HCT116 (cell line): Measurements from ENCODE around the gene BAHD1.
A peak's percentile ranks its signal among the peaks of the same experiment; 100 is the strongest.

Experiments used
- ATF3 ChIP-seq: IDR thresholded peaks from 2 replicates; pipeline ENCODE4 v1.6.1; 2012
- ELF1 ChIP-seq: IDR thresholded peaks from 2 replicates; pipeline ENCODE4 v1.6.1; 2012; ENCODE audit warnings: low read depth, borderline replicate concordance
- EZH2 ChIP-seq: fragments of 200-600 bp; sonication (generic); IDR thresholded peaks from 2 replicates; pipeline ENCODE4 v1.6.1; 2017; ENCODE audit warnings: antibody characterized with exemption, mixed run types
- EZH2phosphoT487 ChIP-seq: fragments of 200-600 bp; IDR thresholded peaks from 2 replicates; pipeline ENCODE4 v1.6.1; 2018; ENCODE audit warnings: antibody characterized with exemption, borderline replicate concordance
- FOSL1 ChIP-seq: IDR thresholded peaks from 2 replicates; pipeline ENCODE4 v1.6.1; 2012; ENCODE audit warnings: low read depth
- JUND ChIP-seq: IDR thresholded peaks from 2 replicates; pipeline ENCODE4 v1.6.1; 2012
- POLR2A ChIP-seq: IDR thresholded peaks from 2 replicates; pipeline ENCODE4 v1.7.0; 2011; ENCODE audit warnings: borderline replicate concordance; ENCODE audit not compliant: insufficient read depth, insufficient read length; ENCODE audit errors: extremely low read depth
- POLR2AphosphoS5 ChIP-seq: IDR thresholded peaks from 2 replicates; pipeline ENCODE4 v1.6.1; 2011; ENCODE audit warnings: mild to moderate bottlenecking, low read depth, low read length, moderate library complexity
- RAD21 ChIP-seq: IDR thresholded peaks from 2 replicates; pipeline ENCODE4 v1.6.1; 2012; ENCODE audit warnings: low read depth, mild to moderate bottlenecking
- REST ChIP-seq: IDR thresholded peaks from 2 replicates; pipeline ENCODE4 v1.6.1; 2012; ENCODE audit warnings: low read depth
- SP1 ChIP-seq: IDR thresholded peaks from 2 replicates; pipeline ENCODE4 v1.6.1; 2012; ENCODE audit warnings: low read depth
- ZFX ChIP-seq: fragments of 450-650 bp; IDR thresholded peaks from 2 replicates; pipeline ENCODE4 v1.6.1; 2017
- TF ChIP-seq, protein P1 (sequence below), 3 experiments: fragments of 200-600 bp in 1 of 3; sonication (generic) in 1 of 3; IDR thresholded peaks in 2 of 3; conservative IDR thresholded peaks in 1 of 3; 2 replicates each; pipeline ENCODE4 v1.5.1; 2012 to 2017; ENCODE audit warnings: low read depth in 2 of 3, low read length in 2 of 3, antibody characterized with exemption in 1 of 3, borderline replicate concordance in 1 of 3, control low read depth in 1 of 3, mild to moderate bottlenecking in 1 of 3, mixed read lengths in 1 of 3, mixed run types in 1 of 3, moderate library complexity in 1 of 3; ENCODE audit not compliant: insufficient read depth in 1 of 3
- TF ChIP-seq, protein P2 (sequence below): IDR thresholded peaks from 2 replicates; pipeline ENCODE4 v1.6.1; 2012

DNA sequence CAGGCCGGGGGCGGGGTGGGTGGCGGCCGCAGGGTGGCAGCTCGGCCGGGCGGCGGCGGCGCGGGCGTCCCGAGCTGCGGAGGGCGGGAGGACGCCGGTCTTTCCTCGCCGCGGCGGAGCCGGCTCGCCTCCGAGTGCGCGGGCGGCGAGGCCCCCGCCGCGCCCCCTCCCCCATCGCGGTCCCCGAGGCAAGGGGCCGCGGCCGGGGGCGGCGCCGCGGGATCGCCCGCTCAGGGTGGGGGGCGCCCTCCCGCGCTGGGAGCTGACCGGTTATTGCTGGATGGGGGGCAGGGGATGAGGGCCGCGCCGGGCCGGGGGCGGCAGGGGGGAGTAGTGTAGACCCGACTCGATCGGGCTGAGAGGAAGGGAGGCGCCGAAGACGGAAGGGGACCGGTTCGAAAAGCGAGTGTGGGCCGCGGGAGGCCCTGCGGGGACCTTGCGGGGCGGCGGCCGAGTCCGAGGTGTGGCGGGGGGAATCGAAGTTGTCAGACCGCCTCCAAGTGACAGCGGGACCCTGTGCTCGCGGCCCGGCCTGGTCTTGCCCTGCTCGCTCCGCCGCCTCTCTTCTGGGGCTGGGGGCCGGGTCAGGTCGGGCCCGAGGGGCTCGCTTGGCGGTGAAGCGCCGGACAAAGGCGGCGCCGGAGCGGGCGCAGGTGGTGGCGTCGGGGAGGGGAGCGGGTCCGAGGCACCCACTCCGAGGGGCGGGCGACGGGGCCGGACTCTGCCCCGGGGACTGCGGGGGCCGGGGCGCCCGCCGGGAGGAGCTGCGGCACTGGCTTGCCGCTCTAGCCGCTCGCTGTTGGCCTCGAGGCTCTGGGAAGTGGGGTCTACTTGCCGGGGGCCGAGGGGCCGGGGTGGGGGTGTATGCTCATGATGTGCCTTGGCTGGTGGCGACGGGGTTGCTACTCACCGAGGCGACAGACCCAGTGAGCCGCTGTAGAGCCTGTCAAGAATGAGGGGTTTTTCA lies 1.1 kb downstream of the BAHD1 start:
- TF ChIP-seq, protein P1, sequence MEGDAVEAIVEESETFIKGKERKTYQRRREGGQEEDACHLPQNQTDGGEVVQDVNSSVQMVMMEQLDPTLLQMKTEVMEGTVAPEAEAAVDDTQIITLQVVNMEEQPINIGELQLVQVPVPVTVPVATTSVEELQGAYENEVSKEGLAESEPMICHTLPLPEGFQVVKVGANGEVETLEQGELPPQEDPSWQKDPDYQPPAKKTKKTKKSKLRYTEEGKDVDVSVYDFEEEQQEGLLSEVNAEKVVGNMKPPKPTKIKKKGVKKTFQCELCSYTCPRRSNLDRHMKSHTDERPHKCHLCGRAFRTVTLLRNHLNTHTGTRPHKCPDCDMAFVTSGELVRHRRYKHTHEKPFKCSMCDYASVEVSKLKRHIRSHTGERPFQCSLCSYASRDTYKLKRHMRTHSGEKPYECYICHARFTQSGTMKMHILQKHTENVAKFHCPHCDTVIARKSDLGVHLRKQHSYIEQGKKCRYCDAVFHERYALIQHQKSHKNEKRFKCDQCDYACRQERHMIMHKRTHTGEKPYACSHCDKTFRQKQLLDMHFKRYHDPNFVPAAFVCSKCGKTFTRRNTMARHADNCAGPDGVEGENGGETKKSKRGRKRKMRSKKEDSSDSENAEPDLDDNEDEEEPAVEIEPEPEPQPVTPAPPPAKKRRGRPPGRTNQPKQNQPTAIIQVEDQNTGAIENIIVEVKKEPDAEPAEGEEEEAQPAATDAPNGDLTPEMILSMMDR (IDR thresholded peaks at IDR 0.05 in 2 of 3, conservative IDR thresholded peaks at IDR 0.05 in 1 of 3; ENCODE audit: borderline replicate concordance in 1 of 3, insufficient read depth in 1 of 3, low read depth in 2 of 3, low read length in 2 of 3): no peak
- TF ChIP-seq POLR2A (no peak), REST (no peak), ELF1 (no peak), POLR2AphosphoS5 (no peak), EZH2 (no peak), ZFX (0 out of 2 replicates have a peak, but pooled peaks have one; percentile 15), ATF3 (no peak), FOSL1 (no peak), EZH2phosphoT487 (no peak), RAD21 (no peak), SP1 (no peak), JUND (no peak)
- TF ChIP-seq, protein P2, sequence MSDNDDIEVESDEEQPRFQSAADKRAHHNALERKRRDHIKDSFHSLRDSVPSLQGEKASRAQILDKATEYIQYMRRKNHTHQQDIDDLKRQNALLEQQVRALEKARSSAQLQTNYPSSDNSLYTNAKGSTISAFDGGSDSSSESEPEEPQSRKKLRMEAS: no peak
